B cell (primary cell): ENCODE data around the gene SANBR. TPM values are rescaled to one million over a fixed set of nuclear protein-coding genes. Genes with fewer than 3 reads are reported as not detected.

Experiments used
- ATAC-seq: fragments of 200-7000 bp; cut with Tn5 transposase; one replicate; pipeline ENCODE4 v1.10.0; 2021; ENCODE audit warnings: low read depth, mild to moderate bottlenecking, moderate number of reproducible peaks, moderate library complexity
- CTCF ChIA-PET: fragments of 350-600 bp; sonication (Branson Sonifier 250); formaldehyde crosslinking; loops from one replicate; lab custom pipeline; 2021; ENCODE audit warnings: antibody characterized with exemption, inconsistent platforms; lab: Charles Lee
- POLR2A ChIA-PET: fragments of 350-600 bp; sonication (Branson Sonifier 250); formaldehyde crosslinking; loops from one replicate; lab custom pipeline; 2021; ENCODE audit warnings: antibody characterized with exemption; lab: Charles Lee
- DNase-seq: peaks from one replicate; pipeline ENCODE4 v3.0.0; 2013
- H2AFZ ChIP-seq: 2 replicates; pipeline ENCODE4 v1.6.1; 2012; ENCODE audit warnings: mild to moderate bottlenecking, low read depth, low read length; ENCODE audit not compliant: insufficient read depth, poor library complexity, severe bottlenecking
- H3K27ac ChIP-seq, 2 donors: 1 replicate in 1 of 2; 2 replicates in 1 of 2; pipeline ENCODE4 v1.5.1; 2012 to 2013; ENCODE audit warnings: low read length in 2 of 2, mild to moderate bottlenecking in 2 of 2, moderate library complexity in 1 of 2
- H3K27me3 ChIP-seq, 4 experiments: fragments of 200-600 bp in 1 of 4; sonication (generic) in 1 of 4; replicated peaks in 1 of 4; 1 replicate in 2 of 4; 2 replicates in 2 of 4; pipeline versions ENCODE4 v1.6.1 to v1.7.0; 2013 to 2016; ENCODE audit warnings: low read length in 3 of 4, mild to moderate bottlenecking in 2 of 4, mixed read lengths in 1 of 4, moderate library complexity in 1 of 4; ENCODE audit not compliant: insufficient read depth in 4 of 4, control insufficient read depth in 3 of 4; ENCODE audit errors: control extremely low read depth in 1 of 4
- H3K36me3 ChIP-seq, 2 experiments: replicated peaks in 1 of 2; 1 replicate in 1 of 2; 2 replicates in 1 of 2; pipeline versions ENCODE4 v1.6.1 to v1.7.1; 2013; ENCODE audit warnings: low read length in 1 of 2; ENCODE audit not compliant: insufficient read depth in 2 of 2, control insufficient read depth in 1 of 2; ENCODE audit errors: control extremely low read depth in 1 of 2, extremely low read depth in 1 of 2
- H3K4me1 ChIP-seq, 2 donors: fragments of 200-600 bp in 1 of 2; sonication (generic) in 1 of 2; 1 replicate in 1 of 2; 2 replicates in 1 of 2; pipeline versions ENCODE4 v1.5.1 to v1.6.1; 2013 to 2017; ENCODE audit warnings: low read length in 2 of 2; ENCODE audit not compliant: control insufficient read depth in 2 of 2, insufficient read depth in 2 of 2
- H3K4me2 ChIP-seq: replicated peaks from 2 replicates; pipeline ENCODE3; 2012; ENCODE audit warnings: mild to moderate bottlenecking, low read depth, low read length; ENCODE audit not compliant: poor library complexity, severe bottlenecking
- H3K4me3 ChIP-seq, 5 experiments: fragments of 200-600 bp in 1 of 5; sonication (generic) in 1 of 5; 1 replicate in 3 of 5; 2 replicates in 2 of 5; pipeline versions ENCODE4 v1.5.1 to v1.7.0; 2011 to 2016; ENCODE audit warnings: low read length in 4 of 5, mild to moderate bottlenecking in 4 of 5, low read depth in 2 of 5, control low read depth in 1 of 5, moderate library complexity in 1 of 5; ENCODE audit not compliant: insufficient read depth in 1 of 5; ENCODE audit errors: control extremely low read depth in 1 of 5, extremely low read depth in 1 of 5
- H3K79me2 ChIP-seq: fragments of 200-600 bp; sonication (generic); one replicate; pipeline ENCODE4 v1.6.0; 2016; ENCODE audit warnings: low read length; ENCODE audit not compliant: control insufficient read depth, insufficient read depth
- H3K9ac ChIP-seq: fragments of 200-600 bp; sonication (generic); 2 replicates; pipeline ENCODE4 v1.6.1; 2017; ENCODE audit warnings: mild to moderate bottlenecking, low read length, moderate library complexity
- H3K9me3 ChIP-seq, 3 donors: one replicate each; pipeline versions ENCODE4 v1.6.1 to v1.7.1; 2013; ENCODE audit warnings: low read length in 2 of 3; ENCODE audit not compliant: control insufficient read depth in 2 of 3, insufficient read depth in 1 of 3; ENCODE audit errors: control extremely low read depth in 1 of 3
- H4K20me1 ChIP-seq: 2 replicates; pipeline ENCODE4 v1.6.0; 2012; ENCODE audit warnings: mild to moderate bottlenecking, low read length; ENCODE audit not compliant: insufficient read depth, control insufficient read depth, poor library complexity, severe bottlenecking
- H3K27ac Mint-ChIP-seq: one replicate; pipeline ENCODE4 v1.8.0; 2021; ENCODE audit warnings: mixed read lengths
- H3K27me3 Mint-ChIP-seq: one replicate; pipeline ENCODE4 v1.8.0; 2021; ENCODE audit warnings: mixed read lengths
- H3K4me1 Mint-ChIP-seq: one replicate; pipeline ENCODE4 v1.8.0; 2021; ENCODE audit warnings: mixed read lengths
- H3K4me3 Mint-ChIP-seq: one replicate; pipeline ENCODE4 v1.8.0; 2021; ENCODE audit warnings: mixed read lengths
- H3K9me3 Mint-ChIP-seq: one replicate; pipeline ENCODE4 v1.8.0; 2022; ENCODE audit warnings: mixed read lengths; ENCODE audit not compliant: insufficient read depth
- EZH2 ChIP-seq: IDR thresholded peaks from 2 replicates; pipeline ENCODE4 v1.6.1; 2012; ENCODE audit warnings: borderline replicate concordance, low read depth, mild to moderate bottlenecking, moderate library complexity, low read length; ENCODE audit not compliant: insufficient read depth, poor library complexity, severe bottlenecking
- WGBS: methylation state at CpG from one replicate; pipeline ENCODE4 v1.1.5; 2013; ENCODE audit warnings: missing lambda C conversion rate; ENCODE audit not compliant: insufficient coverage; 5-methylcytosine and 5-hydroxymethylcytosine counted together
- intact Hi-C: fragments of 100-400 bp; cut with micrococcal nuclease; formaldehyde crosslinking; loops from one replicate; pipeline ENCODE4 v1.10.0; 2022
- polyA minus RNA-seq: library from RNA; depleted of rRNA, polyadenylated mRNA; stranded (reverse); fragments of >200 nt; gene quantifications from 2 replicates; pipeline ENCODE4 v1.2.3, GENCODE V29; 2012
- polyA plus RNA-seq: library from polyadenylated mRNA; depleted of rRNA; stranded (reverse); fragments of >200 nt; gene quantifications from 2 replicates; pipeline ENCODE4 v1.2.3, GENCODE V29; 2012
- total RNA-seq, 2 donors: library from RNA; stranded (reverse); fragments of 120-200 nt in 1 of 2; gene quantifications; 1 replicate in 1 of 2; 2 replicates in 1 of 2; pipeline versions ENCODE4 v1.2.3 to v1.2.4, GENCODE V29; 2013 to 2022
- TF ChIP-seq, protein P1 (sequence below): fragments of 200-600 bp; IDR thresholded peaks from one replicate; pipeline ENCODE4 v1.8.0; 2022; ENCODE audit warnings: antibody characterized with exemption, mild to moderate bottlenecking

Gene SANBR
- total RNA-seq (6.6 and 7.4 TPM in 2 replicates), polyA plus RNA-seq (2.1 and 2.5 TPM in 2 replicates), polyA minus RNA-seq (1.5 and 2.4 TPM in 2 replicates)
- 4.6 TPM for total RNA-seq (2013)

DNA sequence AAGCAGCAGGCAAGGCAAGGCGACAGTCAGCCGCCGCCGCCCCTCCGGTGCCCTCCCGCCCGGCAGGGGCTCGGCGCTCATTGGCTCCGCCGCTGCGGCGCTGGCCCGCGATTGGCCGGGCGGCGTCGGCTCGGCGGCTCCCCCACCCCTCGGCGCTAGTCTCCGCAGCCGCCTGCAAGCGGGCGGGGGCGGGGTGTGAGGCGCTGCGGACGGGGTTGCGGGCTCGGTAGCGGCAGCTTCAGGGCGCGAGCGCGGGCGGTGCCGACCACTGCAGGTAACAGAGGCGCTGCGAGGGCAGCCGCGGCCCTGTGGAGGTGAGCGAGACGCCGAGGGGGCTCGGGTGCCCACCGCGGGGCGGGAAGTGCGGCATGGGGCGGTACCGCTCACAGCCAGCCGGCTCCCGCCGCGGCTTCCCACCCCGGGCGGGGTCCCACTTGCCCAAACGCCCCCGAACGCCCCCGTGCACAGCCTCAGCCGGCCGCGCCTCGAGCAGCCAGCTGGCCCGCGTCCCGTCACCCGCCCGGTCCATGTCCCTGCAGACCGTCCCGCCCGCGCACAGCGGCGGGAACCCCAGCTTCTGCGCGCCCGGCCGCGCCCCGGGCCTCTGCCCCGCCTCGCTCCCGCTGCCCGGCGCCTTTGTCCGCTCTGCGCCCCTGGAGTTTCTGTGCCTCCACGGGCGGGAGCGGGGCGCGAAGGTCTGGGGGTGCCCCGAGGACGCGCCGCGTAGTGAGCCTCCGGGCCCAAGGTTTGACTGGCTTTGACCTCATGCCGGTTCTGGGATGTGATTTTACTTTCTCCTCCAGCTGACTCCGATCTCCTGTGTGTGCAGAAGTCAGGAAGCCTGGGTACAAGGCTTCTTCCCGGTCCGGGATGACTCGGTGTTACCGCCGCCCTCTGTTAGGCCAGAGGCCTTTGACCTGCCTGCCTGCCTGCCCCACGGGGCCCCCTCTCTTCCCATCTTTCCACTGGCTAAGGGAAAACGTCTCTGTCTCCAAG, at the start of gene SANBR:
Gene SANBR, plus strand, starts transcription at position 158 of the 996 bp plus-strand sequence. CDS start 4,480 bp downstream, outside the sequence.
- ATAC-seq (peak; percentile 98), DNase-seq (peak; percentile 89)
- under 1% methylated on average over 110 of the region's 112 CpGs for WGBS
- H3K27ac Mint-ChIP-seq, result peak within 1 kb of the TSS; percentile 89
- ChIA-PET POLR2A (interaction anchor here (0.5 to 1.2 kb wide), 3 partner anchors 10 to 269 kb away, joined by 3 read pairs; no protein-coding TSS in a partner anchor), CTCF (interaction anchor here (1.0 to 1.3 kb wide), 2 partner anchors 36 to 358 kb away, joined by 3 read pairs; no protein-coding TSS in a partner anchor)
- peak within 1 kb of the TSS; percentile 96 for H3K4me3 Mint-ChIP-seq
- Histone ChIP-seq H3K4me3 (peak within 1 kb of the TSS; percentile 45 to 81 (median 70)), H4K20me1 (no peaks in the 10 kb centered on the region), H3K27ac (peak within 1 kb of the TSS in 1 of 2 donors; percentile 24), H3K27me3 (no peaks in the 10 kb centered on the region), H3K4me1 (peaks cover 12 to 17% of the 10 kb centered on the region in 2 donors), H3K4me2 (peak within 1 kb of the TSS; percentile 78), H3K9me3 (no peaks in the 10 kb centered on the region), H3K9ac (peak within 1 kb of the TSS; percentile 76), H2AFZ (peak within 1 kb of the TSS; percentile 98), H3K36me3 (no peaks in the 10 kb centered on the region), H3K79me2 (no peaks in the 10 kb centered on the region)
- no peaks in the 10 kb centered on the region for H3K9me3 Mint-ChIP-seq
- peaks cover 13% of the 10 kb centered on the region for H3K4me1 Mint-ChIP-seq
- intact Hi-C loops, result loop anchor here (1.0 to 5.0 kb wide), 6 partner anchors 49 to 471 kb away; partner anchors contain the start of genes PAPOLG, PEX13 and XPO1
- TF ChIP-seq EZH2, result no peak
- no peaks in the 10 kb centered on the region for H3K27me3 Mint-ChIP-seq

- H3K27ac Mint-ChIP-seq, result no peak overlapping the region
- Histone ChIP-seq H3K4me1 (peaks cover 5 to 19% of the 10 kb centered on the region in 2 donors), H3K27me3 (no peaks in the 10 kb centered on the region), H3K4me3 (no peak overlapping the region), H3K9ac (peak overlapping the region; percentile 88), H3K4me2 (peak overlapping the region; percentile 84), H2AFZ (peak overlapping the region; percentile 99), H4K20me1 (peaks cover under 1% of the 10 kb centered on the region), H3K36me3 (no peaks in the 10 kb centered on the region), H3K79me2 (peaks cover 43% of the 10 kb centered on the region), H3K27ac (no peak overlapping the region), H3K9me3 (no peaks in the 10 kb centered on the region)
- H3K4me3 Mint-ChIP-seq, result peak overlapping the region; percentile 100
- intact Hi-C loops, result loop anchor here (2.0 to 5.0 kb wide), 3 partner anchors 23 to 521 kb away; partner anchors contain the start of gene XPO1
- no CpG with 5 or more reads among the region's 2 CpGs for WGBS
- POLR2A ChIA-PET, result no interaction called here
- DNase-seq, result no peak
- H3K27me3 Mint-ChIP-seq, result no peaks in the 10 kb centered on the region
- CTCF ChIA-PET, result interaction anchor here (1.2 kb wide), 1 partner anchor 15 kb away, joined by 3 read pairs; no protein-coding TSS in a partner anchor
- TF ChIP-seq, protein P1, sequence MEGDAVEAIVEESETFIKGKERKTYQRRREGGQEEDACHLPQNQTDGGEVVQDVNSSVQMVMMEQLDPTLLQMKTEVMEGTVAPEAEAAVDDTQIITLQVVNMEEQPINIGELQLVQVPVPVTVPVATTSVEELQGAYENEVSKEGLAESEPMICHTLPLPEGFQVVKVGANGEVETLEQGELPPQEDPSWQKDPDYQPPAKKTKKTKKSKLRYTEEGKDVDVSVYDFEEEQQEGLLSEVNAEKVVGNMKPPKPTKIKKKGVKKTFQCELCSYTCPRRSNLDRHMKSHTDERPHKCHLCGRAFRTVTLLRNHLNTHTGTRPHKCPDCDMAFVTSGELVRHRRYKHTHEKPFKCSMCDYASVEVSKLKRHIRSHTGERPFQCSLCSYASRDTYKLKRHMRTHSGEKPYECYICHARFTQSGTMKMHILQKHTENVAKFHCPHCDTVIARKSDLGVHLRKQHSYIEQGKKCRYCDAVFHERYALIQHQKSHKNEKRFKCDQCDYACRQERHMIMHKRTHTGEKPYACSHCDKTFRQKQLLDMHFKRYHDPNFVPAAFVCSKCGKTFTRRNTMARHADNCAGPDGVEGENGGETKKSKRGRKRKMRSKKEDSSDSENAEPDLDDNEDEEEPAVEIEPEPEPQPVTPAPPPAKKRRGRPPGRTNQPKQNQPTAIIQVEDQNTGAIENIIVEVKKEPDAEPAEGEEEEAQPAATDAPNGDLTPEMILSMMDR, result no peak
- no peak for TF ChIP-seq EZH2
- peaks cover 35% of the 10 kb centered on the region for H3K4me1 Mint-ChIP-seq
- no peaks in the 10 kb centered on the region for H3K9me3 Mint-ChIP-seq
- ATAC-seq, result no peak
Observed at GRCh38 chr2:61015976-61016375, 49.7 kb upstream of the SANBR start.
